ENCODE results near the gene KPNA1. TPM values are rescaled to one million over a fixed set of nuclear protein-coding genes. Genes with fewer than 3 reads are reported as not detected.

The KPNA1 gene
- polyA plus RNA-seq: 21.5 and 26.1 TPM in 2 replicates

GRCh38 chr3:122514123-122515019, at the start of gene KPNA1:
Gene KPNA1 (minus strand): TSS chr3:122514939. CDS start chr3:122496565, 18,374 bp downstream.

GRCh38 chr3:122564155-122564912, 49.6 kb upstream of the KPNA1 start, which contains the start of the genes DTX3L and PARP9:
Gene DTX3L (plus strand): TSS chr3:122564338. CDS start chr3:122564427, 89 bp downstream.
Gene PARP9 (minus strand): TSS chr3:122564300. CDS start chr3:122559620, 4,680 bp downstream.

GRCh38 chr3:122415762-122416654, 98.7 kb downstream of the KPNA1 start, which contains the start of gene WDR5B:
Gene WDR5B (minus strand): TSS chr3:122416062. CDS start chr3:122415528, 534 bp downstream.

GRCh38 chr3:122383771-122384697, 130.7 kb downstream of the KPNA1 start, which contains the start of gene FAM162A:
Gene FAM162A (plus strand): TSS chr3:122384182. CDS start chr3:122384266, 84 bp downstream.

GRCh38 chr3:122382888-122383666, 131.7 kb downstream of the KPNA1 start, which contains the start of gene MIX23:
Gene MIX23 (minus strand): TSS chr3:122383231. CDS start chr3:122383224, 7 bp downstream.

Other genes starting within 250 kb of the KPNA1 start
- gene CSTA, start 189.7 kb downstream of the KPNA1 start, polyA plus RNA-seq: not detected in 2 replicates
- 12.6 and 17.5 TPM in 2 replicates for gene MIX23, start 131.7 kb downstream of the KPNA1 start, polyA plus RNA-seq
- 337 and 434 TPM in 2 replicates for gene FAM162A, start 130.8 kb downstream of the KPNA1 start, polyA plus RNA-seq
- 0.11 and 0.45 TPM in 2 replicates for gene WDR5B, start 98.9 kb downstream of the KPNA1 start, polyA plus RNA-seq
- 0.64 and 1.9 TPM in 2 replicates for gene PARP9, start 49.4 kb upstream of the KPNA1 start, polyA plus RNA-seq
- gene DTX3L, start 49.4 kb upstream of the KPNA1 start, polyA plus RNA-seq: 0.36 and 0.64 TPM in 2 replicates
- 2.2 and 2.7 TPM in 2 replicates for gene PARP15, start 62.7 kb upstream of the KPNA1 start, polyA plus RNA-seq
- 1.3 and 4.7 TPM in 2 replicates for gene PARP14, start 165.9 kb upstream of the KPNA1 start, polyA plus RNA-seq

All from Purkinje cell (primary cell).